Panc1 (cell line): ENCODE data around the gene ABCC11.

Experiments
- POLR2AphosphoS5 ChIP-seq: IDR thresholded peaks from 2 replicates; pipeline ENCODE4 v1.6.1; 2012; ENCODE audit warnings: mild to moderate bottlenecking, low read depth, low read length, moderate library complexity
- SIN3A ChIP-seq: IDR thresholded peaks from 2 replicates; pipeline ENCODE4 v1.6.1; 2012; ENCODE audit warnings: low read depth, mild to moderate bottlenecking, low read length, moderate library complexity, borderline replicate concordance; ENCODE audit not compliant: insufficient read depth
- TF ChIP-seq, protein P1 (sequence below): fragments of 450-650 bp; IDR thresholded peaks from 2 replicates; pipeline ENCODE4 v1.5.1; 2017; ENCODE audit warnings: mild to moderate bottlenecking

DNA sequence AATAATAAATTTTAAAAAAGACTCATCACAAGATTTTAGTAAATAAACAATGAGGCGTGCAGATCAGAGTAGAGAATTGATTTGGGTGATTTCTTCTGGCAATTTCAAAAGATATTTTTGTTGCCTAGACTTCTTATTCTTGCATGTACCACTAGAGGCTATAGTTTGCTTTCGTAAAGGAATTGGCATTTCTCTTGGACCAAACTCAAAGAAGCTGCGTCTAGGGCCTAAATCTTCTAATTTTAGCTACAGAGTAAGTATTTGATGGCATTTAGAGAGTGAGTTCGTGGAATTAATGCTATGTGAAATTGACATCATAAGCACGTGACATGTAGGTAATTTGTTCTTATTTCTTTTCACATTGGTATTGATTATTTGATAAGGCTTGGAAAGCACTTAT lies 24.4 kb upstream of the ABCC11 start:
- no peak for TF ChIP-seq SIN3A
- TF ChIP-seq, protein P1, sequence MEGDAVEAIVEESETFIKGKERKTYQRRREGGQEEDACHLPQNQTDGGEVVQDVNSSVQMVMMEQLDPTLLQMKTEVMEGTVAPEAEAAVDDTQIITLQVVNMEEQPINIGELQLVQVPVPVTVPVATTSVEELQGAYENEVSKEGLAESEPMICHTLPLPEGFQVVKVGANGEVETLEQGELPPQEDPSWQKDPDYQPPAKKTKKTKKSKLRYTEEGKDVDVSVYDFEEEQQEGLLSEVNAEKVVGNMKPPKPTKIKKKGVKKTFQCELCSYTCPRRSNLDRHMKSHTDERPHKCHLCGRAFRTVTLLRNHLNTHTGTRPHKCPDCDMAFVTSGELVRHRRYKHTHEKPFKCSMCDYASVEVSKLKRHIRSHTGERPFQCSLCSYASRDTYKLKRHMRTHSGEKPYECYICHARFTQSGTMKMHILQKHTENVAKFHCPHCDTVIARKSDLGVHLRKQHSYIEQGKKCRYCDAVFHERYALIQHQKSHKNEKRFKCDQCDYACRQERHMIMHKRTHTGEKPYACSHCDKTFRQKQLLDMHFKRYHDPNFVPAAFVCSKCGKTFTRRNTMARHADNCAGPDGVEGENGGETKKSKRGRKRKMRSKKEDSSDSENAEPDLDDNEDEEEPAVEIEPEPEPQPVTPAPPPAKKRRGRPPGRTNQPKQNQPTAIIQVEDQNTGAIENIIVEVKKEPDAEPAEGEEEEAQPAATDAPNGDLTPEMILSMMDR: no peak
- no peak for TF ChIP-seq POLR2AphosphoS5
